Subcutaneous adipose tissue (tissue), 4 donors: ENCODE results near the gene ZNF574. TPM values are rescaled to one million over a fixed set of nuclear protein-coding genes. Genes with fewer than 3 reads are reported as not detected.

Experiments used
- CTCF ChIP-seq: fragments of 450-650 bp; IDR thresholded peaks from one replicate; pipeline ENCODE4 v1.5.1; 2016; ENCODE audit warnings: low read depth, mild to moderate bottlenecking, control low read depth, antibody characterized with exemption, moderate library complexity
- total RNA-seq, 4 donors: library from RNA; depleted of rRNA; stranded (reverse); fragments of >200 nt; gene quantifications; one replicate each; pipeline ENCODE4 v1.1.0, GENCODE V29; 2016

The ZNF574 gene
- total RNA-seq, 4 donors from 2014 or later, result 8.2 to 11.7 (median 9.9) TPM

- TF ChIP-seq CTCF, result no peak
Observed at GRCh38 chr19:42126574-42126973, 50.6 kb downstream of the ZNF574 start.

GRCh38 chr19:42129399-42130253 is 53.7 kb downstream of the ZNF574 start:
- TF ChIP-seq CTCF, result no peak

- no peak for TF ChIP-seq CTCF
Observed at GRCh38 chr19:42130254-42130573, 54.2 kb downstream of the ZNF574 start.

Other genes starting within 250 kb of the ZNF574 start
- gene LYPD4, start 231.5 kb upstream of the ZNF574 start, total RNA-seq, result not detected
- gene DMRTC2, start 231.1 kb upstream of the ZNF574 start, total RNA-seq, result not detected
- 100 to 1,000 TPM; 653 to 927 (median 891) TPM for gene RPS19, start 215.9 kb upstream of the ZNF574 start, total RNA-seq
- under 1 TPM in 1 of 4 donors, not detected in 3; 0.51 TPM for gene CD79A, start 198.9 kb upstream of the ZNF574 start, total RNA-seq
- gene ARHGEF1, start 193.0 kb upstream of the ZNF574 start, total RNA-seq, result 100 to 1,000 TPM in 1 of 4 donors, 10 to 100 TPM in 3; 34.1 to 106 (median 53.9) TPM
- gene ERFL, start 147.7 kb upstream of the ZNF574 start, total RNA-seq, result under 1 TPM in 1 of 4 donors, not detected in 3; 0.22 TPM
- gene RABAC1, start 116.8 kb upstream of the ZNF574 start, total RNA-seq, result 100 to 1,000 TPM; 104 to 159 (median 137) TPM
- not detected for gene ATP1A3, start 81.9 kb upstream of the ZNF574 start, total RNA-seq
- under 1 TPM in 2 of 4 donors, not detected in 2; 0.22 to 0.33 TPM for gene GRIK5, start 6.0 kb upstream of the ZNF574 start, total RNA-seq
- 1 to 10 TPM in 3 of 4 donors, under 1 TPM in 1; 0.85 to 2.4 (median 1.5) TPM for gene POU2F2, start 56.3 kb downstream of the ZNF574 start, total RNA-seq
- gene DEDD2, start 141.5 kb downstream of the ZNF574 start, total RNA-seq, result 10 to 100 TPM; 17.1 to 34.5 (median 27.0) TPM
- 1 to 10 TPM; 3.9 to 9.8 (median 5.8) TPM for gene ZNF526, start 144.1 kb downstream of the ZNF574 start, total RNA-seq
- 10 to 100 TPM; 16.0 to 22.0 (median 17.1) TPM for gene GSK3A, start 166.4 kb downstream of the ZNF574 start, total RNA-seq
- 10 to 100 TPM in 3 of 4 donors, 1 to 10 TPM in 1; 9.9 to 19.4 (median 14.0) TPM for gene ERF, start 179.0 kb downstream of the ZNF574 start, total RNA-seq
- 10 to 100 TPM; 12.4 to 49.9 (median 14.9) TPM for gene CIC, start 193.1 kb downstream of the ZNF574 start, total RNA-seq
- gene PRR19, start 226.0 kb downstream of the ZNF574 start, total RNA-seq, result under 1 TPM in 1 of 4 donors, not detected in 3; 0.75 TPM
- gene PAFAH1B3, start 226.5 kb downstream of the ZNF574 start, total RNA-seq, result 1 to 10 TPM; 2.1 to 9.3 (median 4.7) TPM
- not detected for gene TMEM145, start 237.1 kb downstream of the ZNF574 start, total RNA-seq
- 10 to 100 TPM; 11.9 to 58.8 (median 17.0) TPM for gene MEGF8, start 249.5 kb downstream of the ZNF574 start, total RNA-seq